ENCODE data around the gene DMAP1. TPM values are rescaled to one million over a fixed set of nuclear protein-coding genes. Genes with fewer than 3 reads are reported as not detected.

The DMAP1 gene
- total RNA-seq, 1 donor from 2014 or later = 36.0 TPM

GRCh38 chr1:44267438-44267837, 54.2 kb downstream of the DMAP1 start:
- no peak for DNase-seq
- Mint-ChIP-seq H3K36me3 (ENCODE audit: low read depth) (no peaks in the 10 kb centered on the region), H3K27me3 (no peaks in the 10 kb centered on the region), H3K9me3 (no peaks in the 10 kb centered on the region), H3K4me3 (no peak overlapping the region), H3K4me1 (peaks cover 23% of the 10 kb centered on the region), H3K27ac (no peak overlapping the region)
- intact Hi-C loops (cut with micrococcal nuclease) = no loop called here

- peaks cover 20% of the 10 kb centered on the region for H3K4me1 Mint-ChIP-seq
- no peak overlapping the region for H3K27ac Mint-ChIP-seq
- H3K9me3 Mint-ChIP-seq = no peaks in the 10 kb centered on the region
- no peak for DNase-seq
- H3K36me3 Mint-ChIP-seq (ENCODE audit: low read depth) = no peaks in the 10 kb centered on the region
- no peak overlapping the region for H3K4me3 Mint-ChIP-seq
- intact Hi-C loops (cut with micrococcal nuclease) = no loop called here
- no peaks in the 10 kb centered on the region for H3K27me3 Mint-ChIP-seq
Observed at GRCh38 chr1:44268054-44268453, 54.8 kb downstream of the DMAP1 start.

Other genes with a start within 250 kb of the DMAP1 start
- 71.0 and 71.8 TPM in 2 replicates for gene DPH2, start 243.5 kb upstream of the DMAP1 start, total RNA-seq
- 181 and 182 TPM in 2 replicates for gene ATP6V0B, start 238.5 kb upstream of the DMAP1 start, total RNA-seq
- gene B4GALT2, start 234.3 kb upstream of the DMAP1 start, total RNA-seq = 59.7 TPM in 2 replicates
- 3.0 and 4.3 TPM in 2 replicates for gene CCDC24, start 221.9 kb upstream of the DMAP1 start, total RNA-seq
- gene SLC6A9, start 182.0 kb upstream of the DMAP1 start, total RNA-seq = 6.3 and 6.5 TPM in 2 replicates
- not detected in 2 replicates for gene KLF17, start 94.7 kb upstream of the DMAP1 start, total RNA-seq
- not detected in 2 replicates for gene KLF18, start 71.8 kb upstream of the DMAP1 start, total RNA-seq
- gene ERI3, start 141.8 kb downstream of the DMAP1 start, total RNA-seq = 50.2 and 53.2 TPM in 2 replicates
- gene RNF220, start 191.8 kb downstream of the DMAP1 start, total RNA-seq = 101 and 102 TPM in 2 replicates

Data from activated CD4-positive, alpha-beta T cell treated with anti-CD3 and anti-CD28 coated beads, Interleukin-2, amount 10 ng/mL, durations not matched to agents 24 days and 14 days (primary cell).